Activated CD8-positive, alpha-beta memory T cell treated with anti-CD3 and anti-CD28 coated beads, Interleukin-2, amount 50 U/mL, for 24 hours (primary cell): ENCODE results near the gene TMEM108.

Experiments
- DNase-seq: peaks from one replicate; pipeline ENCODE4 v3.0.0-alpha.2; 2020; ENCODE audit errors: extremely low read depth

The TMEM108 gene

DNA sequence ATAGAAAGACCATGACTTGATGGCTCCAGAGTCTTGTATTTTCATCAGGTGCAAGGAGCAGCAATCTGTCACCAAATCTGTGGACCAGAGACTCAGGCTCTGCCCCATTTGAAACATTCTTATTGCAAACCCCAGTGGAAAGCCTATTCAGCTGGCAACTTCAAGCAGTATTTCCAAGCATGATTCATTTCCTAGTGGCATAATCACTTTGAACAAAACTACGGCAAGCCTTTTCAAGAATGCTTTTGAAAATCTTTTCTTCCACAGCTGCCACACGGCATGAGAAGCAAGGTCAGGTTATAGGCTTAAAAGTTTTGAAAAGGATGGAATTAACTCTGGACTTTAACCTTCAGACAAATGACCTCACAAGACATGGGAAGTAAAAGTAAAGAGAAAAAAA lies 239.6 kb downstream of the TMEM108 start:
- no peak for DNase-seq

DNA sequence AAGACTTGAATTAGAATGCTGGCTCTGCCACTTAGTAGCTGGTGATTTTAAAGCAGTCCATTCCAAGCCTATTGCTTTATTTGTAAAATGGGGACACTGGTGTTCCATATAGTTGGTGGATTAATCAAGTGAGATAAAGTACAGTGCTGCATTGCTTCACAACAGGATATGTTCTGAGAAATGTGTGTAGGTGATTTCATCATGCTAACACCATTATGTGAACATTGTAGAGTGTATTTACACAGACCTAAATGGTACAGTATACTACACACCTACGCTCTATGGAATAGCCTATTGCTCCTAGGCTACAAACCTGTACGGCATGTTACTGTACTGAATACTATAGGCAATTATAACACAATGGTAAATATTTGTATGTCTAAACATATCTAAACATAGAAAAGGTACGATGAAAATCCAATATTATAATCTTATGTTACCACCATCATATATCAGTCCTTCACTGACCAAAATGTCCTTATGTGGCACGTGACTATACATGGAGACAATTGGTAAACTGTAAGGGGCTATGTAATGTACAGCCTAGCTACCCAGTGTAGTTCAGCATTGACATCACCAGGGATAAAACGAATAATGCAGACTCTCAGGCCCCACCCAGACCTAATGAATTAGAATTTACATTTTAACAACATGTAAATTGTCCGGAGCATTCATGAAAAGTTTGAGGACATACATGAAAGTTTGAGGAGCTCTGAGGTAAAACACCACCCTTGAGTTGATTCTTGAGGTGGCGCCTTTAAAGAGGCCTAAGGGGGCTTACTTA lies 240.3 kb downstream of the TMEM108 start:
- DNase-seq = no peak

DNA sequence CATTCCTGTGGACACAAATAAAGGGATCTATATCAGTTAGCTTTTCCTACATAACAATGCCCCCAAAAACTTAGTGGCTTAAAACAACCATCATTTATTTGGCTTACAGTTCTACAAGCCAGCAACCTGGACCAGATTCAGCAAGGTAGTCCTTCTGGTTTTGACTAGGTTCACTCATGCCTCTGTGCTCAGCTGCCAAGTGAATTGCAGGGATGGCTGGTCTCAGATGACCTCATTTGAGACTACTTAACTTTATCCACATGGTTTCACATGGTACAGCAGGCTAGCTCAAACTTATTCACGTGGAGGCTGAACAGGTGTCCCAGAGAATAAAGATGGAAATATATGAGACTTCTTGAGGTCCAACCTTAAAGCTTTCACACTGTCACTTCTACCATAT lies 242.4 kb downstream of the TMEM108 start:
- DNase-seq = no peak

DNA sequence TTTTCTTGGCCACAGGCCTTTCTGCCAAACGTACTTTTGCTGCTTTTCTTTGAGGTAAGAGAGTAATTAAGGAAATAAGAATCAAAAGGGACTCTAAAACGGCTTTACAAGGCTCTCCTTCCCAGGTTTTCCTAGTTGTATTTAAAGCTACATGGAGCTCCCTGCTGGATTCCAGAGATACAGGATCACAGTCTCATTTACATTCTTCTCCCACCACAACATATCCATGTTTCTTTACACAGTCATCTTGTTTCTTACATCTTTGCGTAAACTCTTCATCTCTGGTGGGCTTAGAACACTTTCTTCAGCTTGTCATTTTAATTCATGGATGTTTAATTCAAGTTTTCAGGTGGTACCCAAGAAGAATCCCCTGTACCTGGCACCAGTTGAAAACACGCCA lies 244.0 kb downstream of the TMEM108 start:
- no peak for DNase-seq

DNA sequence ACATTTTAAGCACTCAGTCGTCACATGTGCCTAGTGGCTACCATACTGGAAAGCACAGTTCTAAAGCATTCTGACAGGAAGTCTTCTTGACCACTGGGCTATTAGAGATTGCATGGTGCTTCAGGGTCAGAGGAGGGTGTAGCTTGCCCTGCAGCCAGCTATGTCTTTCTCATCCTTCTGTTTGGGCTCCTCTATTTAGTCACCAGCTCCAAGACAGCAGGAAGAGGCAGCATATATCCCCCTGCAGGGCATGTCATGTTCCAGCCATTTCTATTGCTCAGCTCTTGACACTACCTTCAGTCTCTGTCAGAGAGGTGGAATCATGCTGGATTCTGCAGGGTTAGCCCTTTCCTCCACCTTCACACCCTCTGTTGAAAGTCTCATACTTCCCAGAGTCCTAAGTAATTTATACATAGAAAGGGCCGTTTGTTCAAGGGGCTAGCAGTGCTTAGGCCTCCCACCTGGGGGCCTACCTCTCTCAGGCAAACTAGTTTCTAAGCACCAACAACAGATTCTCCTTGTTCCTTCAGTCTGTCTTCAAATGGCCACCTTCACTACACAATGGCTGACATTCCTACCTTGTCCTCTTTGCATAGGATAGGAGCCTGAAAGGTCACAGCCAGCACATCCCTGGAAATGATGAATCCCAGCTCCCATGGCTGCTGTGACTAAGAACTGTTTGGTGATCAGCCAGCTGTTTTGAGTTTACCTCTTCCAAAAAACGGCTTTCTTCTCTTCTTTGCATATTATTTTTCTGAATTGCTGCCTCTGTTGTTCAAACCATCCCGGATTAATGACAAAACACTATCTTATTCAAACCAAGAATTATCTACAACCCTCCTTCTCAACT lies 246.0 kb downstream of the TMEM108 start:
- DNase-seq = no peak

DNA sequence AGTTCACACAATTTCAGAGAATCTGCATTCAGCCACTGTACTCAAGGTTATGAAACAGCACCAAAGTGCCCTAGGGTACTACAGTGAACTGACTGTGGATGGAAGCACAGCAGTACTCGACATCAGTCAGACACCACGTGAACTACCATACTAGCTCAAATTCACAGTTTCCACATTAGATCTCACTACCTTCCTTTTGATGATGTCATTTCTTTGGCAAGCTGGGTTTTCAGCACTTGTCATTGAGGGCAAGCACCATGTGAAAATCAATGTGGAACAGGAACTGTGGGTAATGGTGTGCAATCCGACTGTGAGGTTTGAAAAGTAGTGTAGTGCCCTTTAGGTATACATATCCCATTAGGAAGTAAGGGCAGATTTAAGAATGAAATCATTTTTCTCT lies 251.1 kb downstream of the TMEM108 start:
- DNase-seq = no peak

DNA sequence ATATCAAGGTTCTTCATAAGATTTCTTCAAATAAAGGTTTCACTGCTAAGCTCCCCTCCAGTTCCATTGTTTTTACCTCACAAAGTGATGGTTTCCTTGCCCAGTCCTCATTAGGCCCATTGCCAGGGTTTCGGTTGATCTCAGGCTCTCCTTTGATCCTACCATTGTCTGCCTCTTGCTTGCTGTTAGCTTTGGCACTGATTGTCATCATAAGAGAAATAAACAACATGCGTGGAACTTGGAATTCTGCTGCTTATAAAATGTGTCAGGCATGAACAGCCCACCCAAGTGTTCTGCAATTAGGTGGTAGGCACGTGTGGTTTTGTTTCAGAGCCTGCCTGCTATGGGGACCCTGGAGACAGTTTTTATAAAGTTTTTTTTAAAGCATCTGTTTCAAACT lies 254.1 kb downstream of the TMEM108 start:
- no peak for DNase-seq

DNA sequence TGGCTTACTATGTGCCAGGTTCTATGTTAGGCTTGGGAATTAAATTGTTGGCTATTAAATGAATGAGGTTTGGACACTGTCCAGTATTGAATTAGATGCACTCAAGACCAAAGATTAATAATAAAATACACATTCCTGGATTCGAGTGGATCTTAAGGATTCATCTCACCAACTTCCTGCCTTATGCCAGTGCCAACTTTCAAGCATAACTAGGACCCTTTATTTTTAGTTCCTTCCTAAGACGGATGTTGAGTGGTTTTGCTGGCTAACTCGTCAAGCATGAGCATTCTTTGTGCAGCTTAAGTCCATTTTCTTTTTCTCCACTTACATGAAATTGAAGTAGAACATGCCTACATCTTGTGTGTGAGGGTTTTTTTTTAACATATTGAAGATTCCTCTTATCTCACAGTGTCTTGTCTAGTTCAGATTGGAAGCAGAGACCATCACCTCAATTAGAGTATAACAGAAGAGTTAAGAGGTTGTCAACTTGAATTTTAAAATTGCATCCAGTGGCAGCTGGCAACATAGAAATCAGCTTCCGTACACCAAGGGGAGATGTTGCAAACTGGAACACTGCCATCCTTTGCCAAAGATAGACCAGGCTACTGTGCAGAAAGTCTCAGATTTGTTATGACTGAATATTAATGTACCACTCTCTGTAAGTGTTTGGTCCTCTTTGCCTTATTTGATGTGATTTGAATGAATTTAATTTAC lies 255.4 kb downstream of the TMEM108 start:
- no peak for DNase-seq

DNA sequence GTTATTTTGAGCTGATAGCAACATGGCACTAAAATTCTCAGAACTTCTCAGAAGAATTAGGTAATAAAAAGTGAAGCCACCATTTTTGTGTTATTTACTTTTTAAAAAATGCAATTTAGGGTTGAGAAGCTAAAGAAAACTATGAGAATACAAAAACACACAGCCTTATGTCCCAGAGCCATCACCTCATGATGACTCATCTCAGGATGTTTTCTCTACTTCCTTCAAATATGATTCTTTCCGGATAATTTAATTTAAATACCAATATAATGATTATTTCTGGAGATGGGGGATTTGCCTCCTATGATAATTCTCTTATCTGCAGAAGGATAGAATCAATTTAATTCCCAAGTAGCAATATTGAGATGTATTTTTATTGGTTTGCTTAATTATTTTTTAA lies 256.1 kb downstream of the TMEM108 start:
- no peak for DNase-seq

DNA sequence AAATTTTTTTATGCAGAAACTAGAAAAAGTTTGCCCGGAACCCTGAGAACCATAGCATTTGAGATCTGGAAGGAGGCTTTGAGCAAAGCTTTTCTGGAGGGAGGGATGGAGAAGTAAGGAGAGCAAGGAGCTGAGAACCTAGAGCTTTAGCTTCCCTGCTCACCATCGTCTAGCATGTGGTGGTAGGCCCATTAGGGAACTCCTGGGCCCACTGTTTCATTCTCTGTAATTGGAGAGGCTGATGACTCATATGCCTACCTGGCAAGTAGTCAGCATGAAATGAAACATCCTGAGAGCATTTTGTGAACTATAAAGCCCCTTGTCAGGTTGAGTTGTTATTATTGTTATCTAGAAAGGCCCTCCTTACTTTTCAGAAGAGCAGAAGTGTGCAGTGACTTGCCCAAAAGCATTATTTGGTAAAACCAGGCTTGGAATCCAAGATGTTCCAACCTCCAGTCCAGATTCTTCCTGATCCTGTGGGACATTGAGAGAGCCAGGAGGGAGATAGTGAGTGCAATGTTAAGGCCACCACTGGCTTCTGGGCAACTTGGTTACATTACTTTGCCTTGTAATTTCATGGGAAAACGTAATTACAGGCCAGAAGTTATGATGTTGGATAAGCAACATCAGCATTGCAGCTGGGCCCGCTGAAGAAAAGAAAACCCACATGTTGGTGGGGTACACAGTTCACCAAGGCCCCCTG lies 257.2 kb downstream of the TMEM108 start:
- no peak for DNase-seq

DNA sequence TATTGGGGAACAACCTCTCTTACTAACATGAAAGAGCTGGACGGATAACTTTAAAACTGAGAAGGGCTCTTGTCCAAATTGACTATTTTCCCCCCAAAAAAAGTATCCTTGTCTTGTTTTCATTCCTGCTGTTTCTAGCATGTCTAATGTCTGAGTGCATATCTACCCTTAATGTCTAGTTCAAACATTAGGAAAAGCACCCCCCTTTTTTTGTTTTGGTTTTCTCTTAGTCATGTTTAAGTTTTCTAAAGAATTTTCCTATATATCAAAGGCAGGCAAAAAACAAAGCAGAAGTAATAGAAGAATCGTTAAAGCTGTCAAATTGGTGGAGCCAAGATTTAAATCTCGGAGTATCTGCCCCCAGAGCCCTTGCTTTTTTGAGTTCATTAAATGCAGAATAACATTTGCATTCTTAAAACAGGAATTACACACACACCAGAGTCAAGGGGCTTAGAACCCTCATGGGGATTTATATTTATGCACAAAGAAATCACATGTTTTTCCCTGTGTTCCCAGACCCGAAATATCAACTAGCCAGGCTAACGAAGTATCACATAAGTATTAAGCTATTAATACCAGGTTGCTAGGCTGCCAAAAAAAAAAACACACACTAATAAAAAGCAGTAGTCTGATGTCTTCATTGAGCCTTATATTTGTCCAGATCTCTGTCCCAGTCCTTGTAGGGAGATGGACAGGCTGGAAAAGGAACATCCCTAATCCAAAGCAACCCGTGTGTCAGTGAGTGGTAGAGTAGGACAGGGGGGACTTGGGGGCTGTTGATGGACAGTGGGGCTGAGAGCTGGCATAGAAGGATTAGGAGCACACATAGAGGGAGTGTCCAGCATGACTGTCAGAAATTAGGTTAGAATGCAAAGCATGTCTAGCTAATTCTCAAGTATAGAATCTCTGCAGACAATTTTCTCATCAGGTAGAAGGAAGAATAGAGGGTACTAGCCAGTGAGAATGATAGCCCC lies 258.0 kb downstream of the TMEM108 start:
- DNase-seq = no peak

DNA sequence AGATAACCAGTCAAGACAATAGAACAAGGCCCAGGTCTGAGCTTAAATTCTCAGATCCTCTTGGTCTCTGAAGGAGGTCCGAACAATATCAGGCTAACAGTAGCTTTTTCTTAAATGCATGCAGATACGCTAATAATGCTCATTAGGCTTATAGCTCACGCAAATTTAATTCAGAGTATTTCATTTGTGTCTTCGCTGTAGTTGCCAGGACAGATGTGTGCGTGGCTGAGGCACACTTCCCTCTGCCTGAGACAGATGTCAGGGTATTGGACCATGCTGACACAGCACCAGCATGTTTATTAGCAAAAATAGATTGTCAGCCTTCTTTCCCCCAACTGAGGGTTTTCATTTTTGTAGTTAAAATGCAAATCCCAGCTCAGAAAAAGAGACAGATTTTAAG lies 258.8 kb downstream of the TMEM108 start:
- DNase-seq = no peak

DNA sequence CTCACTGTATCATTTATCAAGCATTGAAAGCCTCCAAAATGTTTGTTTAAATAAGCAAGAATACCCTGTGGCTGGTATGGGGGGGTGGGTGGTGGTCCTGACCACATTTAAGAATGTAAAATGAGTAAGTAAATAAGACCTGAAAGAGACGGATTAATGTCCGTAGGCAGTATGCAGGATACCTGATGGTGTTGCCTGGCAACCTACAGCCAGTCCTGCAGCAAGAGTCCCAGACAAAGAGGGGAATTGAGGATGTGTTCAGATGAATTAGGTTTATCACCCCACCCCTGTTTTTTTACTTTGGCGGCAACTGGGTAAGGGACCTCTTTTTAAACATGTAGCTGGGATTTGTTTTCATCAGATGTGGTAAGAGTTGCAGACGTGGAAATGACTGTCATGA lies 261.9 kb downstream of the TMEM108 start:
- DNase-seq = no peak

DNA sequence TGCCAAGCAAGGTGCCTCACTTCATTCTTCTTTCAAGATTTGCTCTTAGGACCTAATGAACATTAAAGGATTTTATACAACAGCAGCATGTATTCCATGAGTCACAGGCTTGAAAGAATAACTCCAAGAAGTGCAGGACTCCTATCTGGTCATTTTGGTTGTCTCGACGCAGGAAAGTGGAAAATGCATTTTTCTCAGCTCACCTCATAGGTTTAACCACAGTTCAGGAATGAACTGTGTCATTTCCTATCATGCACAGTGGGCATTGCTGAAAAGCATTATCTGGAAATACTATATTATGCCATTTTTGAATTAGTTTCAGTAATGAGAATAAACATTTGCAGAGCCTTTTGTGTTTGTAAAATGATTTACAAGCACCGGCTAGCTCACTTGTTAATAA lies 263.0 kb downstream of the TMEM108 start:
- no peak for DNase-seq

DNA sequence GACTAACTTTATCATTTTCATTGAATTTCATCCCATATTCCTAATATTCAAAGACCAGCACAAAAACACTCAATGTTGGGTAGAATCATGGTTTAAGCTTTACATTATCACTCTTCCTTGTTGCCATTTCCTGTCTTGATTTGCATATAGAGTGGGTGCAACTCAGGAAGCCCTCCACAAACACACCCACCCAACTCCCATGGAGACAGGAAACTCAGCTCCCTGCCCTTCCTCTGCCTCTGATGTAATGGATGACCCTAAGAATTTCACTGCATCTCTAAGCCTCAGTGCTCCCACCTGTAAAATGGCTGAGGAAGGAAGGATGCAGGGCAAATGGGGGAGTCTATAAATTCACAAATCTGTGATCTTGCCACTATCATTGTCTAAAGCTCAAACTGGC lies 263.5 kb downstream of the TMEM108 start:
- no peak for DNase-seq

DNA sequence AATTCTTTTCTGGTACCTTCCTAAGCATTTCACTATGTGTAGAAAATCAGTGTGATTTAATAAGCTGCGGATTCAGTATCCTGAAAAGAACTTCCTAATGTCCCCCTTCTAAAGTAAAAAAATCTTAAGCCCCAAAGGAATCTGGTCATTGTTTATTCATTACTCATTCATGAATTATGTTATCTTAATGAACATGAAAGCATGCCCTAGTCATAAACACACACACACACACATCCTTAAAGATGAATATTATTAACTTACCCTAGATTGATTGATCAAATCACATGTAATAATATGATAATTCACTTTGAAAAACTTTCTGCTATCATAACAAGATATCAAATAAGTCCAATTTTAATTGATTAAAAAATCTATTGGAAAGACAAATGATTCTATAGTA lies 265.2 kb downstream of the TMEM108 start:
- DNase-seq = no peak

DNA sequence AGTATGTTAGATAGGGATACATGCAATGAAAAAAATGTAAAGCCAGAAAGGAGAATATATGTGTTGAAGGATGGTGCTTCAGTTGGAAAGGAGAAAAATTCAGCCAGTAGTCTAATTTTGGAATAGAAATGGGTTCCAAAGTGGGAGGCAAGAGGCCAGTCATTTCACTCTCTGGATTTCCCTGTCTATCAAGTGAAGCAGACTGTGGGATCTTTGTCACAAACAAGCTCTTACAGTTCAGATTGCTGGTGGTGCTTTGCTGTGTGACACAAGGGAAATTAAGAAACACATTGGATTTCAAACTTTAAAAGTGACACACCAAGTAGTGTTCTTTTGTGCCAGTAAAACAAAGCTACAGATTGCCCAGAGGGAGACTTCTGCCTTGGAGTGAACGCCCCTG lies 279.7 kb downstream of the TMEM108 start:
- no peak for DNase-seq

DNA sequence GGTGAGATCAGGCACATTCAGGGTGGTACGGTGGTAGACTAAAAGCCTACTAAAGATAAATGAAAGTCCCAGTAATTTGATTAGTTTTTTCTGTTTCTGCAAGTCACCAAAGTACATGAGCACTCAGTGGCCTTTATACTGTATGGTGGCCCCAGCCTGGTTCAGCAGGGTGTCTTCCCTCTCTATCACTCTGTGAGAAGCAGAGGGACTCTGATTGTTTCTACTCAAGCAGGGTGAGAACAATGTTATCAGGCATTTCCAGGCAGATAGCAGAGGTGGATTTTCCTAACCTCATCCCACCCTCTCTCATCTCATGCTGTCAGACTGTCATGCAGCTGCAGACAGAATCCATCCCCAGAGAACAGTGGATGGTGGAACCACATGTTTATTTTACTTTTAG lies 290.2 kb downstream of the TMEM108 start:
- no peak for DNase-seq

DNA sequence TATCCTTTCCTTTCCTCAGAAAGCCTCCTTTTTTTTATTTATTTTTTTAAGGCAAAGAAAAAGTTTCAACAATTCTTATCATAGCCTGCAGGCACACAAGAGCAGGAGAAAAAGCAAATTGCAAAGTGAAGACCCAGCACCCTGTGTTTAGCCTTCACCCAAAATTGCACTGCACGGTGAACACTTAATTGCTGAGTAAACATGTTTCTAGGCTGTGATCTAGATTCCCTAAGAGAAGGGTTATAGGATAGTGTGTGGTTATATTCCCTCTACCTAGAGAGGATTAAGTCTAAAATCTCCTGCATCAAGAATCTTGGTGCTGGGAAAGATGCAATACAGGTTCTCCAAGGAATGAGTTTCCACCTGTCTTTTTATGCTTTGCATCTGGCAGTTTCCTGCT lies 291.4 kb downstream of the TMEM108 start:
- DNase-seq = no peak

DNA sequence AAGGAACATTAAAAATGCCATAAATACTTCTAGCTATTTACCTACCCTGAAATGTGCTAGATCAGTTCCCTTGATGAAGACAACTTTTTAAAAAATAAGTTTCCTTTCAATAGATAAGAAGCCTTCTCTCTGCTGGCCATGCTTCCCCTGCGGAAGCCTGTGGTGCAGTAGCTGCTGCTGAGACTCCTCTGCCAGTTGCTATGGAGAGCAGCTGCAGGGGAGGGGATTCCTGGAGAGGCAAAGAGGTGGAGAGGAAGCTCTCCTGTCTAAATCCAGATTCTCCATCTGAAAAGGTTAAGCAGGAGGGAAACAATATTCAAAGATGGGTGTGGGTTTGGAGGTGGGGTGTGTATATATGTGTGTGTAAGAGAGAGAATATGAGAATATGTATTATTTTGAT lies 291.9 kb downstream of the TMEM108 start:
- no peak for DNase-seq

DNA sequence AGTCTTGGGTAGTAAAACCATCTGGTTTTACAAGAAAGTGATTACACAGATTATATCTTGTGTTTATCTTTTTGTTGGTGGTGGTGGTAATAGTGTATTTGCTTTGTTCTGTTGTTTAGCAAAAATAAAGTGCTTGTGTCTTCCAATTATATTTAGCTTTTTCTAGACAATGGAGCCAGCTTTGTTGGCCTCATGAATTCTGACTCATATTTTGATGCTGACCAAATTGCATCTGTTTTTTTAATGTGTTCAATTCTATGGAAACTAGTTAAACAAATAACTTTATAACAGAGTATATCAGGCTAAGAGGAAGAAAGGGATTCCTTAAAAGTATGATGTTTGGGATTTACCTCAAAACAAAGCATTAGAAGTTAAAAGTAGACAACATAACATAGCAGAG lies 292.3 kb downstream of the TMEM108 start:
- DNase-seq = no peak
